Heart left ventricle (tissue), 13 donors: ENCODE measurements around the gene TMBIM4.

Source experiments
- CTCF ChIP-seq, 12 donors: fragments of 200-600 bp; sonication (generic) in 4 of 12; IDR thresholded peaks; one replicate each; pipeline versions ENCODE4 v1.5.0 to v1.8.0; 2018 to 2022; ENCODE audit warnings: antibody characterized with exemption in 12 of 12, mild to moderate bottlenecking in 5 of 12
- POLR2A ChIP-seq, 2 donors: fragments of 450-650 bp; IDR thresholded peaks; one replicate each; pipeline ENCODE4 v1.6.1; 2017; ENCODE audit warnings: antibody characterized with exemption in 2 of 2, mild to moderate bottlenecking in 2 of 2, moderate library complexity in 2 of 2
- donor health status: ischemic (EF 13 %, LVEDD 7.1; RV severe dilation, severe dysfunction).
- donor health status: DM: no; HTN: yes; CAD: no.
- donor health status: DM: no; HTN: no; CAD: no.
- donor health status: ischemic (EF 25% LVEDD 6.9; RV normal size, moderate dysfunction).
- donor health status: ischemic (EF 25% LVEDD 5.7; RV mildly dilated, moderate dysfunction).
- donor health status: ischemic (EF 35%, LVEDD 5.7; RV mildly dilated, moderate dysfunction).
- donor health status: nonischemic (EF 11% LVEDD 7.7; RV severe dilation, severe dysfunction).
- donor health status: DM: yes; HTN: yes; CAD: no.
- donor health status: PGD.
- donor health status: ischemic (EF 29% LVEDD 5.4; RV normal size, mild dysfunction).
- donor health status: nonischemic (EF 23%, LVEDD 6.1; RV moderate dilation, normal function).

DNA sequence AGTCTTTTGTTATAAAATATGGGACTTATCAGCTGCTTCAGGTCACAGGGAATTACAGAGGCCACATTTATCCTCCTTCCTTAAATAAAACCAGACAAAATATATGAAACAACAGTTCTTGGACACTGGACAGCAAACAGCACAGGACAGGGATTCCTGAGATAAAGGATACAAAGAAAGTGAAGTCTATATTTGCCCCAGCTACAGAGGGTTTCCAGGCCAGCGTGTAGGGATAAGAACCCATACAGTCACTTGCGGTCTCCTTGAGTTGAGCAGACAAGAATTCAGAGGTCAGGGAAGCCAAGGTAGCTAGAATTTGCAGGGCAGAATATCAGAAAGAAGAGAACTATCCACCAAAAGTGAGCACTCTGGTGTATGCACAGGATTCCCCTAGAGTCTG lies 30.5 kb downstream of the TMBIM4 start:
- TF ChIP-seq CTCF (IDR thresholded peaks at IDR 0.05) = no peak
- no peak for TF ChIP-seq POLR2A (IDR thresholded peaks at IDR 0.05)
